ENCODE results near the gene BFSP1. TPM values are rescaled to one million over a fixed set of nuclear protein-coding genes. Genes with fewer than 3 reads are reported as not detected.

Gene BFSP1
- total RNA-seq, 1 experiment from 2014 or later = not detected

DNA sequence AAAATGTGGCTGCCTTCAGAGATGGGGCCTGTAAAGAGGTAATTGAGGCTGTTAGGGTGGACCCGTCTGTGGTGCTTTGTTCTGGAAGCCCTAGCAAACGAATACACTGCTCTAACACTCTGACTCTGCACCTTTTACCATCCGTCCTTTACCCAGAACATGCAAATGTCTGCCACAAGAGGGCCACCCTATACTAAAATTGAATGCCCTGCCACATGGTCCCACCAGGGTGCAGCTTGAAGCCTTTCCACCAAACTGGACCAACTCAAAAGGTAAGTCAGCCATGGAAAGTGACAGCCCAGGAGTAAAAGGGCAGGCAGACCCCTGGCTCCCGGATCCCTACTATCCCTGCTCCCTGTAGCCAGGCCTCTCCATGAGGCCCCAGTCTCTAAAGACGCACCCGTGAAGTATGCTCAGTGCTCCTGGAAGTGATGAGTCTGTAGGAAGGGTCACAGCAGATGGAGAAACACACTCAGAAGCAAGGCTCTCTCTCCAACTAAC, 5.8 kb upstream of the BFSP1 start:
- no peak overlapping the region for H3K4me2 ChIP-seq (ENCODE audit: low read depth, low read length, poor library complexity, severe bottlenecking)

GRCh38 chr20:17534077-17534476, 2.9 kb upstream of the BFSP1 start:
- Histone ChIP-seq H3K4me3 (ENCODE audit: low read length) (no peak overlapping the region), H3K9ac (ENCODE audit: low read length) (no peak overlapping the region), H4K20me1 (ENCODE audit: insufficient read depth, low read depth, low read length) (no peaks in the 10 kb centered on the region), H3K36me3 (ENCODE audit: insufficient read depth, low read length) (no peaks in the 10 kb centered on the region), H3K27me3 (ENCODE audit: low read length) (no peaks in the 10 kb centered on the region), H3K9me2 (replicated peaks; ENCODE audit: insufficient read depth, low read length) (no peaks in the 10 kb centered on the region), H3K79me2 (ENCODE audit: low read length) (no peaks in the 10 kb centered on the region), H3K4me2 (ENCODE audit: low read depth, low read length, poor library complexity, severe bottlenecking) (no peak overlapping the region), H2AFZ (ENCODE audit: low read length) (peak overlapping the region; percentile 39; the same call in 1 of the 2 replicates), H3K27ac (ENCODE audit: low read length) (no peak overlapping the region), H3K4me1 (ENCODE audit: low read length) (peaks cover 16% of the 10 kb centered on the region), H3K9me3 (ENCODE audit: low read length) (no peaks in the 10 kb centered on the region)
- no peak for DNase-seq

More for the DNA sequence above, 5.8 kb upstream of the BFSP1 start:
- Histone ChIP-seq H3K27ac (ENCODE audit: low read length) (no peak overlapping the region), H3K9me2 (replicated peaks; ENCODE audit: insufficient read depth, low read length) (no peaks in the 10 kb centered on the region), H3K36me3 (ENCODE audit: insufficient read depth, low read length) (no peaks in the 10 kb centered on the region), H3K79me2 (ENCODE audit: low read length) (no peaks in the 10 kb centered on the region), H4K20me1 (ENCODE audit: insufficient read depth, low read depth, low read length) (no peaks in the 10 kb centered on the region), H3K9me3 (ENCODE audit: low read length) (no peaks in the 10 kb centered on the region), H3K27me3 (ENCODE audit: low read length) (no peaks in the 10 kb centered on the region), H2AFZ (ENCODE audit: low read length) (no peak overlapping the region), H3K9ac (ENCODE audit: low read length) (no peak overlapping the region), H3K4me1 (ENCODE audit: low read length) (peaks cover 8% of the 10 kb centered on the region), H3K4me3 (ENCODE audit: low read length) (no peak overlapping the region)
- peak; percentile 89 for DNase-seq

GRCh38 chr20:17533396-17533795, 2.2 kb upstream of the BFSP1 start:
- DNase-seq = peak; percentile 67
- H3K79me2 ChIP-seq (ENCODE audit: low read length) = no peaks in the 10 kb centered on the region
- H3K27me3 ChIP-seq (ENCODE audit: low read length) = no peaks in the 10 kb centered on the region
- no peaks in the 10 kb centered on the region for H3K36me3 ChIP-seq (ENCODE audit: insufficient read depth, low read length)
- no peak overlapping the region for H3K4me2 ChIP-seq (ENCODE audit: low read depth, low read length, poor library complexity, severe bottlenecking)
- H3K4me3 ChIP-seq (ENCODE audit: low read length) = no peak overlapping the region
- peak overlapping the region; percentile 39 for H2AFZ ChIP-seq (ENCODE audit: low read length)
- peaks cover 16% of the 10 kb centered on the region for H3K4me1 ChIP-seq (ENCODE audit: low read length)
- H4K20me1 ChIP-seq (ENCODE audit: insufficient read depth, low read depth, low read length) = no peaks in the 10 kb centered on the region
- no peaks in the 10 kb centered on the region for H3K9me3 ChIP-seq (ENCODE audit: low read length)
- no peaks in the 10 kb centered on the region for H3K9me2 ChIP-seq (replicated peaks; ENCODE audit: insufficient read depth, low read length)
- no peak overlapping the region for H3K27ac ChIP-seq (ENCODE audit: low read length)
- no peak overlapping the region for H3K9ac ChIP-seq (ENCODE audit: low read length)

DNA sequence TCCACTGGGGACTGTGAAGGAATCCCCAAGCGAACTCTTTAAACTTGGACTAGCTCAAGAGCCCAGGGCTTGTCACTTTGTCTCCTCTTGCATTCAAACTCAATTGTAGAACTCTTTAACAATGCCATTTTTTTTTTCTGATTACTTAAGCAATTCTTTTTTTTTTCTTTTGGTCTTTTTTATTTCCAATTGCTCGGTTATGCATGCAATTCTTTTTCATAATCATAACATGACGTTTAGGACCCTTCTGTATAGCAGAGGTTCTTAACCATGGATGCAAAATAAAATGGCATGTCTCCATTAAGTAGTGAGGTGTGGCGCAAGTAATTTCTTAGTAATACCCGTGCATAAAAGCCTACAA, 466 bp upstream of the BFSP1 start:
- DNase-seq = no peak
- Histone ChIP-seq H2AFZ (ENCODE audit: low read length) (0 out of 2 replicates have a peak overlapping the region, but pooled peaks have one; percentile 71), H3K4me1 (ENCODE audit: low read length) (peaks cover 13% of the 10 kb centered on the region), H3K27ac (ENCODE audit: low read length) (no peak overlapping the region), H3K4me3 (ENCODE audit: low read length) (peak overlapping the region; percentile 57; the same call in 1 of the 2 replicates), H3K4me2 (ENCODE audit: low read depth, low read length, poor library complexity, severe bottlenecking) (peak overlapping the region; percentile 65), H3K9me3 (ENCODE audit: low read length) (no peaks in the 10 kb centered on the region), H3K36me3 (ENCODE audit: insufficient read depth, low read length) (no peaks in the 10 kb centered on the region), H3K9ac (ENCODE audit: low read length) (peak overlapping the region; percentile 55), H3K9me2 (replicated peaks; ENCODE audit: insufficient read depth, low read length) (no peaks in the 10 kb centered on the region), H3K27me3 (ENCODE audit: low read length) (no peaks in the 10 kb centered on the region), H3K79me2 (ENCODE audit: low read length) (no peaks in the 10 kb centered on the region), H4K20me1 (ENCODE audit: insufficient read depth, low read depth, low read length) (no peaks in the 10 kb centered on the region)

GRCh38 chr20:17530153-17530552, 1.0 kb downstream of the BFSP1 start:
- DNase-seq = no peak

GRCh38 chr20:17529586-17529985, 1.6 kb downstream of the BFSP1 start:
- H3K27ac ChIP-seq (ENCODE audit: low read length) = no peak overlapping the region

More at GRCh38 chr20:17530153-17530552, 1.0 kb downstream of the BFSP1 start:
- H3K27me3 ChIP-seq (ENCODE audit: low read length) = no peaks in the 10 kb centered on the region
- H3K36me3 ChIP-seq (ENCODE audit: insufficient read depth, low read length) = no peaks in the 10 kb centered on the region
- H3K4me2 ChIP-seq (ENCODE audit: low read depth, low read length, poor library complexity, severe bottlenecking) = no peak overlapping the region
- no peaks in the 10 kb centered on the region for H3K79me2 ChIP-seq (ENCODE audit: low read length)
- no peak overlapping the region for H3K4me3 ChIP-seq (ENCODE audit: low read length)
- no peaks in the 10 kb centered on the region for H4K20me1 ChIP-seq (ENCODE audit: insufficient read depth, low read depth, low read length)
- H3K4me1 ChIP-seq (ENCODE audit: low read length) = peaks cover 13% of the 10 kb centered on the region
- no peak overlapping the region for H2AFZ ChIP-seq (ENCODE audit: low read length)
- H3K9me3 ChIP-seq (ENCODE audit: low read length) = no peaks in the 10 kb centered on the region
- H3K9ac ChIP-seq (ENCODE audit: low read length) = no peak overlapping the region
- H3K9me2 ChIP-seq (replicated peaks; ENCODE audit: insufficient read depth, low read length) = no peaks in the 10 kb centered on the region
- no peak overlapping the region for H3K27ac ChIP-seq (ENCODE audit: low read length)

GRCh38 chr20:17525650-17526049, 5.5 kb downstream of the BFSP1 start:
- Histone ChIP-seq H3K9ac (ENCODE audit: low read length) (no peak overlapping the region), H3K27ac (ENCODE audit: low read length) (no peak overlapping the region), H4K20me1 (ENCODE audit: insufficient read depth, low read depth, low read length) (no peaks in the 10 kb centered on the region), H3K79me2 (ENCODE audit: low read length) (no peaks in the 10 kb centered on the region), H3K9me2 (replicated peaks; ENCODE audit: insufficient read depth, low read length) (no peaks in the 10 kb centered on the region), H3K4me1 (ENCODE audit: low read length) (peaks cover 1% of the 10 kb centered on the region; the same call in 1 of the 2 replicates), H3K9me3 (ENCODE audit: low read length) (no peaks in the 10 kb centered on the region), H3K4me3 (ENCODE audit: low read length) (no peak overlapping the region), H2AFZ (ENCODE audit: low read length) (no peak overlapping the region), H3K36me3 (ENCODE audit: insufficient read depth, low read length) (no peaks in the 10 kb centered on the region), H3K27me3 (ENCODE audit: low read length) (no peaks in the 10 kb centered on the region), H3K4me2 (ENCODE audit: low read depth, low read length, poor library complexity, severe bottlenecking) (no peak overlapping the region)
- peak; percentile 72 for DNase-seq

More at GRCh38 chr20:17529586-17529985, 1.6 kb downstream of the BFSP1 start:
- no peaks in the 10 kb centered on the region for H3K9me3 ChIP-seq (ENCODE audit: low read length)
- no peak for DNase-seq
- no peaks in the 10 kb centered on the region for H3K27me3 ChIP-seq (ENCODE audit: low read length)
- H3K4me1 ChIP-seq (ENCODE audit: low read length) = peaks cover 13% of the 10 kb centered on the region
- no peak overlapping the region for H3K9ac ChIP-seq (ENCODE audit: low read length)
- H3K79me2 ChIP-seq (ENCODE audit: low read length) = no peaks in the 10 kb centered on the region
- no peak overlapping the region for H2AFZ ChIP-seq (ENCODE audit: low read length)
- no peaks in the 10 kb centered on the region for H3K9me2 ChIP-seq (replicated peaks; ENCODE audit: insufficient read depth, low read length)
- H4K20me1 ChIP-seq (ENCODE audit: insufficient read depth, low read depth, low read length) = no peaks in the 10 kb centered on the region
- H3K4me3 ChIP-seq (ENCODE audit: low read length) = no peak overlapping the region
- H3K4me2 ChIP-seq (ENCODE audit: low read depth, low read length, poor library complexity, severe bottlenecking) = no peak overlapping the region
- H3K36me3 ChIP-seq (ENCODE audit: insufficient read depth, low read length) = no peaks in the 10 kb centered on the region

GRCh38 chr20:17525132-17525531, 6.0 kb downstream of the BFSP1 start:
- no peaks in the 10 kb centered on the region for H3K36me3 ChIP-seq (ENCODE audit: insufficient read depth, low read length)
- no peaks in the 10 kb centered on the region for H4K20me1 ChIP-seq (ENCODE audit: insufficient read depth, low read depth, low read length)
- H3K79me2 ChIP-seq (ENCODE audit: low read length) = no peaks in the 10 kb centered on the region
- H3K9me2 ChIP-seq (replicated peaks; ENCODE audit: insufficient read depth, low read length) = no peaks in the 10 kb centered on the region
- no peak overlapping the region for H3K4me2 ChIP-seq (ENCODE audit: low read depth, low read length, poor library complexity, severe bottlenecking)
- H2AFZ ChIP-seq (ENCODE audit: low read length) = no peak overlapping the region
- H3K27ac ChIP-seq (ENCODE audit: low read length) = no peak overlapping the region
- H3K9me3 ChIP-seq (ENCODE audit: low read length) = no peaks in the 10 kb centered on the region
- no peak overlapping the region for H3K4me3 ChIP-seq (ENCODE audit: low read length)
- no peak for DNase-seq
- no peaks in the 10 kb centered on the region for H3K4me1 ChIP-seq (ENCODE audit: low read length)
- H3K9ac ChIP-seq (ENCODE audit: low read length) = no peak overlapping the region
- no peaks in the 10 kb centered on the region for H3K27me3 ChIP-seq (ENCODE audit: low read length)
